OCI-LY1 (cell line): ENCODE results near the gene DFFB.

Experiments
- H2AFZ ChIP-seq: fragments of 200-600 bp; sonication (generic), shearing (Covaris generic); 2 replicates; pipeline ENCODE4 v1.6.0; 2014; ENCODE audit warnings: antibody characterized with exemption, mild to moderate bottlenecking, low read length
- H3F3A ChIP-seq: fragments of 200-600 bp; sonication (generic), shearing (Covaris generic); 2 replicates; pipeline ENCODE4 v1.6.0; 2014; ENCODE audit warnings: mild to moderate bottlenecking, antibody characterized with exemption, low read length, moderate library complexity; ENCODE audit not compliant: insufficient read depth
- H3K27ac ChIP-seq: fragments of 200-600 bp; sonication (generic); 2 replicates; pipeline ENCODE4 v1.5.1; 2014; ENCODE audit warnings: low read length, mixed run types, mild to moderate bottlenecking, low read depth; ENCODE audit not compliant: poor library complexity, severe bottlenecking
- H3K27me3 ChIP-seq: fragments of 200-600 bp; sonication (generic); 2 replicates; pipeline ENCODE4 v1.6.0; 2014; ENCODE audit warnings: antibody characterized with exemption, mild to moderate bottlenecking, low read length, moderate library complexity; ENCODE audit not compliant: insufficient read depth
- H3K36me3 ChIP-seq: fragments of 200-600 bp; sonication (generic); 2 replicates; pipeline ENCODE4 v1.6.1; 2014; ENCODE audit warnings: mild to moderate bottlenecking, antibody characterized with exemption, low read length, moderate library complexity, mixed read lengths; ENCODE audit not compliant: insufficient read depth
- H3K4me1 ChIP-seq: fragments of 200-600 bp; sonication (generic); 2 replicates; pipeline ENCODE4 v1.5.1; 2014; ENCODE audit warnings: mild to moderate bottlenecking, low read length, moderate library complexity; ENCODE audit not compliant: insufficient read depth, severe bottlenecking
- H3K4me2 ChIP-seq: fragments of 200-600 bp; sonication (generic), shearing (Covaris generic); 2 replicates; pipeline ENCODE4 v1.6.1; 2014; ENCODE audit warnings: low read length
- H3K4me3 ChIP-seq: fragments of 200-600 bp; sonication (generic); 2 replicates; pipeline ENCODE4 v1.5.1; 2014; ENCODE audit warnings: low read length, low read depth, mild to moderate bottlenecking, mixed read lengths; ENCODE audit not compliant: poor library complexity, severe bottlenecking
- H3K79me2 ChIP-seq: fragments of 200-600 bp; shearing (Covaris generic); 2 replicates; pipeline ENCODE4 v1.6.1; 2016; ENCODE audit warnings: mixed run types, low read length, mixed read lengths; ENCODE audit not compliant: insufficient read depth
- H3K9ac ChIP-seq: fragments of 200-600 bp; sonication (generic), shearing (Covaris generic); 2 replicates; pipeline ENCODE4 v1.6.1; 2014; ENCODE audit warnings: mild to moderate bottlenecking, low read length, mixed read lengths
- H3K9me2 ChIP-seq: fragments of 200-600 bp; sonication (generic), shearing (Covaris generic); 2 replicates; pipeline ENCODE4 v1.6.1; 2014; ENCODE audit warnings: low read depth, mild to moderate bottlenecking, low read length, mixed read lengths
- H3K9me3 ChIP-seq: fragments of 200-600 bp; shearing (Covaris generic); 2 replicates; pipeline ENCODE4 v1.6.1; 2014; ENCODE audit warnings: low read length, mixed read lengths
- H4K20me1 ChIP-seq: fragments of 200-600 bp; sonication (generic), shearing (Covaris generic); 2 replicates; pipeline ENCODE4 v1.6.0; 2016; ENCODE audit warnings: mild to moderate bottlenecking, low read length; ENCODE audit not compliant: insufficient read depth
- EZH2 ChIP-seq: fragments of 200-600 bp; sonication (generic), shearing (Covaris generic); IDR thresholded peaks from 2 replicates; pipeline ENCODE4 v1.8.0; 2017; ENCODE audit warnings: borderline replicate concordance, mixed run types, mild to moderate bottlenecking, antibody characterized with exemption, low read length, moderate library complexity, mixed read lengths
- TF ChIP-seq, protein P1 (sequence below): fragments of 200-600 bp; sonication (generic), shearing (Covaris generic); IDR thresholded peaks from 2 replicates; pipeline ENCODE4 v1.5.1; 2017; ENCODE audit warnings: mild to moderate bottlenecking, antibody characterized with exemption, low read length, moderate library complexity, mixed read lengths

DFFB gene

DNA sequence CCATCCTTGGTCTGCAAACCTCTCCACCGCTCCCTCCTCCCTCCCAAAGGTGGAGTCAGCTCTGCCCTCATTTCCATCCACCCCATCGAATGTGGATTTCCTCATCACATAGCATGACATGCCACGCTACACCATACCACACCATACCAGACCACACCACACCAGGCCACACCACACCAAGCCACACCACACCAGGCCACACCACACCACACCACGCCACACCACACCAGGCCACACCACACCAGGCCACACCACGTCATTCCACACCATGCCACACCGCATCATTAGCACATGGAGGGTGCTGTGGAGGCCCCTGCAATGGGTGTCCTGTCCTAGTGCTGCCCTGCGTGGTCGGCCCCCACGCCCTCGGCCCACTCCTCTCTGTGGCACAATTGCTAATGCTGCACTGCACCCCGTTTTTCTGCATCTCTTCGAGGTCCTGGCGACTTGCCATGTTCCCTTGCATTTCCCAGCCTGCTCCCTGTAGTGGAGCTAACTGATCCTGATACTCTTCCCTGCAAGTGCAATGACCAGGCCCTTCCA is 11.3 kb downstream of the DFFB start:
- H3K4me1 ChIP-seq: peaks cover 7% of the 10 kb centered on the region
- no peaks in the 10 kb centered on the region for H3K9me3 ChIP-seq
- no peak overlapping the region for H3K9ac ChIP-seq
- no peaks in the 10 kb centered on the region for H3K79me2 ChIP-seq
- no peaks in the 10 kb centered on the region for H4K20me1 ChIP-seq
- H3K9me2 ChIP-seq: no peaks in the 10 kb centered on the region
- H3K36me3 ChIP-seq: peaks cover 64% of the 10 kb centered on the region
- H3K4me3 ChIP-seq: no peak overlapping the region
- H3F3A ChIP-seq: no peaks in the 10 kb centered on the region
- TF ChIP-seq, protein P1, sequence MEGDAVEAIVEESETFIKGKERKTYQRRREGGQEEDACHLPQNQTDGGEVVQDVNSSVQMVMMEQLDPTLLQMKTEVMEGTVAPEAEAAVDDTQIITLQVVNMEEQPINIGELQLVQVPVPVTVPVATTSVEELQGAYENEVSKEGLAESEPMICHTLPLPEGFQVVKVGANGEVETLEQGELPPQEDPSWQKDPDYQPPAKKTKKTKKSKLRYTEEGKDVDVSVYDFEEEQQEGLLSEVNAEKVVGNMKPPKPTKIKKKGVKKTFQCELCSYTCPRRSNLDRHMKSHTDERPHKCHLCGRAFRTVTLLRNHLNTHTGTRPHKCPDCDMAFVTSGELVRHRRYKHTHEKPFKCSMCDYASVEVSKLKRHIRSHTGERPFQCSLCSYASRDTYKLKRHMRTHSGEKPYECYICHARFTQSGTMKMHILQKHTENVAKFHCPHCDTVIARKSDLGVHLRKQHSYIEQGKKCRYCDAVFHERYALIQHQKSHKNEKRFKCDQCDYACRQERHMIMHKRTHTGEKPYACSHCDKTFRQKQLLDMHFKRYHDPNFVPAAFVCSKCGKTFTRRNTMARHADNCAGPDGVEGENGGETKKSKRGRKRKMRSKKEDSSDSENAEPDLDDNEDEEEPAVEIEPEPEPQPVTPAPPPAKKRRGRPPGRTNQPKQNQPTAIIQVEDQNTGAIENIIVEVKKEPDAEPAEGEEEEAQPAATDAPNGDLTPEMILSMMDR: no peak
- no peak for TF ChIP-seq EZH2
- no peaks in the 10 kb centered on the region for H3K27me3 ChIP-seq
- no peak overlapping the region for H3K4me2 ChIP-seq
- no peak overlapping the region for H3K27ac ChIP-seq
- no peak overlapping the region for H2AFZ ChIP-seq

DNA sequence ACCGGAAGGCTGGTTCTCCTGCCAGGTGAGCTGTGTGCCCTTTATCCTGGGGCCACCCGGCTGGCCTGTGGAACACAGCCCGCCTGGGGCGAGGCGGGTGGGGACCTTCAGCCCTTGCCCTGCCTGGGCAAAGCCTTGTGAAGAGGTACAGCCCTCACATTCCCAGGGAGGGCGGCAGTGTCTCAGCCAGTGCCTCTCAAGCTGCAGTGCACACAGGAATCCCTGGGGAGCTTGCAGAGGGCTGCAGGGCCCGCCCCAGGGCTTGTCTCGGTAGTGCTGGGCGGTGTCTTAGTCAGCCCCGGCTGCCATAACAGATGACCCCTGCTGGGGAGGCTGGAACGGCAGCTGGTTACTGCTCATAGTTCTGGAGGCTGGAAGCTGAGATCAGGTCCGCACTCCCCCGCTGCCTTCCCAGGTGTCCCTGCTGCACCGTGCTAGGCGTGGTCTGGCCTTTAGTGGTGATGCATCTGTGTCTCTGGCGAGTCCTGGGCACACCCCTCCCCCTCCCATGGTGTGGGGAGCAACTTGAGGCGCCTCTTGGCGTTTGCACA is 12.6 kb downstream of the DFFB start:
- Histone ChIP-seq H3K79me2 (no peaks in the 10 kb centered on the region), H3K4me1 (peaks cover 3% of the 10 kb centered on the region), H4K20me1 (no peaks in the 10 kb centered on the region), H3K9ac (no peak overlapping the region), H2AFZ (no peak overlapping the region), H3K36me3 (peaks cover 73% of the 10 kb centered on the region), H3F3A (no peaks in the 10 kb centered on the region), H3K9me3 (no peaks in the 10 kb centered on the region), H3K4me2 (no peak overlapping the region), H3K27me3 (no peaks in the 10 kb centered on the region), H3K4me3 (no peak overlapping the region), H3K9me2 (no peaks in the 10 kb centered on the region), H3K27ac (no peak overlapping the region)
- TF ChIP-seq, protein P1: peak; percentile 14; the same call in 1 of the 2 replicates
- no peak for TF ChIP-seq EZH2

DNA sequence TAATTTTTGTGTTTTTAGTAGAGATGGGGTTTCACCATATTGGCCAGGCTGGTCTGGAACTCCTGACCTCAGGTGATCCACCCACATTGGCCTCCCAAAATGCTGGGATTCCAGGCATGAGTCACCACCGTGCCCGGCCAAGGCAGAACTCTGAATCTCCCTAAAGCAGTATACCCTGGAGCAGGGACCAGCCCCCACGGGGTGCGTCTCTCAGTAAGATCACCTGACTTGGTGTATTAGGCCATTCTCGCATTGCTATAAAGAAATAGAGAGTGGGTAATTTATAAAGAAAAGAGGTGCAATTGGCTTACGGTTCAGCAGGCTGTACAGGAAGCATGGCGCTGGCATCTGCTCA is 14.2 kb downstream of the DFFB start:
- H3K36me3 ChIP-seq: peaks cover 88% of the 10 kb centered on the region

More for the DNA sequence above, 14.2 kb downstream of the DFFB start:
- Histone ChIP-seq H3K27me3 (no peaks in the 10 kb centered on the region), H3K9me3 (no peaks in the 10 kb centered on the region), H3F3A (no peaks in the 10 kb centered on the region), H3K4me3 (no peak overlapping the region), H3K9me2 (no peaks in the 10 kb centered on the region), H2AFZ (no peak overlapping the region), H3K27ac (no peak overlapping the region), H3K9ac (no peak overlapping the region), H3K79me2 (no peaks in the 10 kb centered on the region), H4K20me1 (no peaks in the 10 kb centered on the region), H3K4me2 (no peak overlapping the region), H3K4me1 (no peaks in the 10 kb centered on the region)
- TF ChIP-seq EZH2: no peak
- TF ChIP-seq, protein P1: no peak
